ENCODE measurements around the gene ZNF697. TPM values are rescaled to one million over a fixed set of nuclear protein-coding genes. Genes with fewer than 3 reads are reported as not detected.

Gene ZNF697
- total and polyA plus RNA-seq, 9 of the 15 experiments (the other 6 are each of a cell fraction or from before 2014, with no cell fraction given): 2.1 to 13.6 (median 8.3) TPM

DNA sequence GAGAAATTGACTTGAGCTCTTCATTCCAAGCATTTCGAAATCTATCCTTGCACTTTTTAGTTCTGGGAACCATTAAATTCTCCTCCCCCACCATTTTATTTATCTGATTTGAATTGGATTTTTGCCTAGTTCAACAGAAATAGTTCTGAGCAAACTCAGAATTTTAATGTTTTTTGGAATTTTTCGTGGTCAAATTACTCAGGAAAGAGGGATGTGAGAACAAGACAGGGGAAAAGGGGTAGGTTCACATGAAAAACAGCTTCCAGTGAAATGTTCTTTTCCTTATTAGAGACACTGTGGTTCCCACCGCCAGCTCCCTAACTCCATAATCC is 5.7 kb upstream of the ZNF697 start (continued):
- TF ChIP-seq, protein P1, sequence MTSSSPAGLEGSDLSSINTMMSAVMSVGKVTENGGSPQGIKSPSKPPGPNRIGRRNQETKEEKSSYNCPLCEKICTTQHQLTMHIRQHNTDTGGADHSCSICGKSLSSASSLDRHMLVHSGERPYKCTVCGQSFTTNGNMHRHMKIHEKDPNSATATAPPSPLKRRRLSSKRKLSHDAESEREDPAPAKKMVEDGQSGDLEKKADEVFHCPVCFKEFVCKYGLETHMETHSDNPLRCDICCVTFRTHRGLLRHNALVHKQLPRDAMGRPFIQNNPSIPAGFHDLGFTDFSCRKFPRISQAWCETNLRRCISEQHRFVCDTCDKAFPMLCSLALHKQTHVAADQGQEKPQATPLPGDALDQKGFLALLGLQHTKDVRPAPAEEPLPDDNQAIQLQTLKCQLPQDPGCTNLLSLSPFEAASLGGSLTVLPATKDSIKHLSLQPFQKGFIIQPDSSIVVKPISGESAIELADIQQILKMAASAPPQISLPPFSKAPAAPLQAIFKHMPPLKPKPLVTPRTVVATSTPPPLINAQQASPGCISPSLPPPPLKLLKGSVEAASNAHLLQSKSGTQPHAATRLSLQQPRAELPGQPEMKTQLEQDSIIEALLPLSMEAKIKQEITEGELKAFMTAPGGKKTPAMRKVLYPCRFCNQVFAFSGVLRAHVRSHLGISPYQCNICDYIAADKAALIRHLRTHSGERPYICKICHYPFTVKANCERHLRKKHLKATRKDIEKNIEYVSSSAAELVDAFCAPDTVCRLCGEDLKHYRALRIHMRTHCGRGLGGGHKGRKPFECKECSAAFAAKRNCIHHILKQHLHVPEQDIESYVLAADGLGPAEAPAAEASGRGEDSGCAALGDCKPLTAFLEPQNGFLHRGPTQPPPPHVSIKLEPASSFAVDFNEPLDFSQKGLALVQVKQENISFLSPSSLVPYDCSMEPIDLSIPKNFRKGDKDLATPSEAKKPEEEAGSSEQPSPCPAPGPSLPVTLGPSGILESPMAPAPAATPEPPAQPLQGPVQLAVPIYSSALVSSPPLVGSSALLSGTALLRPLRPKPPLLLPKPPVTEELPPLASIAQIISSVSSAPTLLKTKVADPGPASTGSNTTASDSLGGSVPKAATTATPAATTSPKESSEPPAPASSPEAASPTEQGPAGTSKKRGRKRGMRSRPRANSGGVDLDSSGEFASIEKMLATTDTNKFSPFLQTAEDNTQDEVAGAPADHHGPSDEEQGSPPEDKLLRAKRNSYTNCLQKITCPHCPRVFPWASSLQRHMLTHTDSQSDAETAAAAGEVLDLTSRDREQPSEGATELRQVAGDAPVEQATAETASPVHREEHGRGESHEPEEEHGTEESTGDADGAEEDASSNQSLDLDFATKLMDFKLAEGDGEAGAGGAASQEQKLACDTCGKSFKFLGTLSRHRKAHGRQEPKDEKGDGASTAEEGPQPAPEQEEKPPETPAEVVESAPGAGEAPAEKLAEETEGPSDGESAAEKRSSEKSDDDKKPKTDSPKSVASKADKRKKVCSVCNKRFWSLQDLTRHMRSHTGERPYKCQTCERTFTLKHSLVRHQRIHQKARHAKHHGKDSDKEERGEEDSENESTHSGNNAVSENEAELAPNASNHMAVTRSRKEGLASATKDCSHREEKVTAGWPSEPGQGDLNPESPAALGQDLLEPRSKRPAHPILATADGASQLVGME (CRISPR knock-in tag; IDR thresholded peaks at IDR 0.05): no peak
- TF ChIP-seq, protein P2, sequence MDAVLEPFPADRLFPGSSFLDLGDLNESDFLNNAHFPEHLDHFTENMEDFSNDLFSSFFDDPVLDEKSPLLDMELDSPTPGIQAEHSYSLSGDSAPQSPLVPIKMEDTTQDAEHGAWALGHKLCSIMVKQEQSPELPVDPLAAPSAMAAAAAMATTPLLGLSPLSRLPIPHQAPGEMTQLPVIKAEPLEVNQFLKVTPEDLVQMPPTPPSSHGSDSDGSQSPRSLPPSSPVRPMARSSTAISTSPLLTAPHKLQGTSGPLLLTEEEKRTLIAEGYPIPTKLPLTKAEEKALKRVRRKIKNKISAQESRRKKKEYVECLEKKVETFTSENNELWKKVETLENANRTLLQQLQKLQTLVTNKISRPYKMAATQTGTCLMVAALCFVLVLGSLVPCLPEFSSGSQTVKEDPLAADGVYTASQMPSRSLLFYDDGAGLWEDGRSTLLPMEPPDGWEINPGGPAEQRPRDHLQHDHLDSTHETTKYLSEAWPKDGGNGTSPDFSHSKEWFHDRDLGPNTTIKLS (IDR thresholded peaks at IDR 0.05; ENCODE audit: borderline replicate concordance, low read depth): no peak
- TF ChIP-seq SUPT5H (IDR thresholded peaks at IDR 0.05): no peak
- TF ChIP-seq ARHGAP35 (IDR thresholded peaks at IDR 0.05; ENCODE audit: partially characterized antibody): no peak
- TF ChIP-seq HDAC1 (IDR thresholded peaks at IDR 0.05): no peak
- no peak for TF ChIP-seq FOSL1 (tag; conservative IDR thresholded peaks at IDR 0.05)
